Osteocyte (in vitro differentiated cells): ENCODE results near the gene CNNM1. TPM values are rescaled to one million over a fixed set of nuclear protein-coding genes. Genes with fewer than 3 reads are reported as not detected.

Experiments
- DNase-seq: peaks from one replicate; pipeline ENCODE4 v3.0.0; 2021; ENCODE audit warnings: mixed read lengths; ENCODE audit not compliant: unreplicated experiment; ENCODE audit errors: extremely low spot score
- H3K27ac Mint-ChIP-seq: one replicate; pipeline ENCODE4 v1.8.0; 2021; ENCODE audit warnings: mild to moderate bottlenecking, mixed read lengths; ENCODE audit not compliant: unreplicated experiment
- H3K27me3 Mint-ChIP-seq: one replicate; pipeline ENCODE4 v1.8.0; 2021; ENCODE audit warnings: mixed read lengths; ENCODE audit not compliant: unreplicated experiment
- H3K36me3 Mint-ChIP-seq: one replicate; pipeline ENCODE4 v1.8.0; 2021; ENCODE audit warnings: mixed read lengths; ENCODE audit not compliant: unreplicated experiment
- H3K4me1 Mint-ChIP-seq: one replicate; pipeline ENCODE4 v1.8.0; 2021; ENCODE audit warnings: mixed read lengths; ENCODE audit not compliant: unreplicated experiment
- H3K4me3 Mint-ChIP-seq: one replicate; pipeline ENCODE4 v1.8.0; 2021; ENCODE audit warnings: mild to moderate bottlenecking, moderate library complexity, mixed read lengths; ENCODE audit not compliant: unreplicated experiment
- H3K9me3 Mint-ChIP-seq: one replicate; pipeline ENCODE4 v1.8.0; 2021; ENCODE audit warnings: mixed read lengths; ENCODE audit not compliant: unreplicated experiment
- CTCF ChIP-seq: fragments of 200-600 bp; sonication (generic); IDR thresholded peaks from 2 replicates; pipeline ENCODE4 v1.5.0; 2021; ENCODE audit warnings: antibody characterized with exemption, mild to moderate bottlenecking, moderate library complexity
- total RNA-seq: library from RNA; stranded (reverse); gene quantifications from 2 replicates; pipeline ENCODE4 v1.2.1, GENCODE V29; 2021

The CNNM1 gene
- total RNA-seq, 1 donor from 2014 or later = 0.24 TPM

GRCh38 chr10:99330347-99330924 lies 1.3 kb downstream of the CNNM1 start:
- Mint-ChIP-seq H3K27ac (no peak overlapping the region), H3K9me3 (no peaks in the 10 kb centered on the region), H3K4me3 (peak overlapping the region; percentile 48), H3K36me3 (no peaks in the 10 kb centered on the region), H3K27me3 (peaks cover 41% of the 10 kb centered on the region), H3K4me1 (peaks cover 3% of the 10 kb centered on the region)
- no peak for DNase-seq
- no peak for TF ChIP-seq CTCF

GRCh38 chr10:99331207-99331803 lies 2.1 kb downstream of the CNNM1 start:
- H3K36me3 Mint-ChIP-seq = no peaks in the 10 kb centered on the region
- DNase-seq = no peak
- no peak overlapping the region for H3K27ac Mint-ChIP-seq
- TF ChIP-seq CTCF = no peak
- no peaks in the 10 kb centered on the region for H3K9me3 Mint-ChIP-seq
- H3K4me3 Mint-ChIP-seq = peak overlapping the region; percentile 54
- H3K27me3 Mint-ChIP-seq = peaks cover 41% of the 10 kb centered on the region
- H3K4me1 Mint-ChIP-seq = peaks cover 3% of the 10 kb centered on the region

- Mint-ChIP-seq H3K9me3 (no peaks in the 10 kb centered on the region), H3K4me3 (no peak overlapping the region), H3K27ac (no peak overlapping the region)
Measured at GRCh38 chr10:99337311-99337811, 8.2 kb downstream of the CNNM1 start.

GRCh38 chr10:99337901-99338300 lies 8.7 kb downstream of the CNNM1 start:
- H3K4me1 Mint-ChIP-seq = peaks cover 1% of the 10 kb centered on the region
- no peaks in the 10 kb centered on the region for H3K36me3 Mint-ChIP-seq
- H3K9me3 Mint-ChIP-seq = no peaks in the 10 kb centered on the region
- no peak for DNase-seq
- no peak overlapping the region for H3K4me3 Mint-ChIP-seq
- H3K27ac Mint-ChIP-seq = no peak overlapping the region
- no peak for TF ChIP-seq CTCF
- peaks cover 5% of the 10 kb centered on the region for H3K27me3 Mint-ChIP-seq

More at GRCh38 chr10:99337311-99337811, 8.2 kb downstream of the CNNM1 start:
- peaks cover 1% of the 10 kb centered on the region for H3K4me1 Mint-ChIP-seq
- no peak for DNase-seq
- no peak for TF ChIP-seq CTCF
- H3K27me3 Mint-ChIP-seq = peaks cover 9% of the 10 kb centered on the region
- no peaks in the 10 kb centered on the region for H3K36me3 Mint-ChIP-seq

- Mint-ChIP-seq H3K9me3 (no peaks in the 10 kb centered on the region), H3K27me3 (no peaks in the 10 kb centered on the region), H3K36me3 (no peaks in the 10 kb centered on the region), H3K27ac (no peak overlapping the region), H3K4me1 (peaks cover 1% of the 10 kb centered on the region), H3K4me3 (no peak overlapping the region)
- no peak for DNase-seq
- no peak for TF ChIP-seq CTCF
Measured at GRCh38 chr10:99339077-99339476, 9.9 kb downstream of the CNNM1 start.
